ENCODE results near the gene ZBTB8OS.

DNA sequence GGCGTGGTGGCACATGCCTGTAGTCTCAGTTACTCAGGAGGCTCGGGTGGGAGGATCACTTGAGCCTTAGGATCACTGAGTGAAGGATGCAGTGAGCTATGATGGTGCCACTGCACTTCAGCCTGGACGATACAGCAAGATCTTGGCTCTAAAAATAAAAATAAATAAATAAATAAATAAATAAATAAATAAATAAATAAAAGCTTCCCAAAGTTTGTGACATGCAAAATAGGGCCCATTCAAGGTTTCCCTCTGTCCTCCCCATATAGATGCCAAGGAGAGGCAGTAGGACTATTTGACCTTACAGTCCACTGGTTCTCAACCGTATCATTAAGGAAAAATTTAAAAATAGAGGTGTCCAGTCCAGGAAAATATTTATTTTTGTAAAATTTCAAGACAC lies 41.2 kb downstream of the ZBTB8OS start:
- TF ChIP-seq POLR2AphosphoS5 (IDR thresholded peaks at IDR 0.05; ENCODE audit: borderline replicate concordance, low read depth, low read length) (no peak), EZH2 (IDR thresholded peaks at IDR 0.05) (no peak)

All from SK-N-MC (cell line).